ENCODE data around the gene TANK.

The TANK gene

GRCh38 chr2:161283926-161284325 is 123.7 kb downstream of the TANK start:
- ChIA-PET POLR2A (no interaction called here), CTCF (interaction anchor here (1.9 to 2.0 kb wide), 2 partner anchors 10 to 12 kb away, joined by 5 to 7 read pairs; no protein-coding TSS in a partner anchor)
- no peak for TF ChIP-seq CTCF (IDR thresholded peaks at IDR 0.05; ENCODE audit: control extremely low read depth, extremely low read depth, low read depth, missing control alignments)
- no peak for DNase-seq (ENCODE audit: extremely low spot score)
